ENCODE measurements around the gene WDR37. TPM values are rescaled to one million over a fixed set of nuclear protein-coding genes. Genes with fewer than 3 reads are reported as not detected.

Gene WDR37
- total RNA-seq, 1 experiment from 2014 or later: 10.4 TPM

- DNase-seq (ENCODE audit: low spot score) (no peak), ATAC-seq (no peak)
- Mint-ChIP-seq H3K27ac (no peak overlapping the region), H3K27me3 (ENCODE audit: low read depth) (no peaks in the 10 kb centered on the region), H3K4me1 (peaks cover 4% of the 10 kb centered on the region), H3K9me3 (no peaks in the 10 kb centered on the region), H3K36me3 (peaks cover 80% of the 10 kb centered on the region), H3K4me3 (no peak overlapping the region)
- TF ChIP-seq ARID4B (CRISPR knock-in tag; IDR thresholded peaks at IDR 0.05; ENCODE audit: borderline replicate concordance): no peak
- TF ChIP-seq ATF3 (CRISPR knock-in tag; conservative IDR thresholded peaks at IDR 0.05): no peak
- TF ChIP-seq MXD4 (CRISPR knock-in tag; IDR thresholded peaks at IDR 0.05; ENCODE audit: borderline replicate concordance): no peak
- no peak for TF ChIP-seq SMAD3 (CRISPR knock-in tag; IDR thresholded peaks at IDR 0.05; ENCODE audit: borderline replicate concordance)
- no peak for TF ChIP-seq NFATC4 (CRISPR knock-in tag; IDR thresholded peaks at IDR 0.05)
- no peak for TF ChIP-seq ZBTB21 (CRISPR knock-in tag; IDR thresholded peaks at IDR 0.05; ENCODE audit: borderline replicate concordance)
- TF ChIP-seq FOXP4 (CRISPR knock-in tag; IDR thresholded peaks at IDR 0.05): no peak
- no peak for TF ChIP-seq CTCF (IDR thresholded peaks at IDR 0.05)
- no peak for TF ChIP-seq JAZF1 (CRISPR knock-in tag; IDR thresholded peaks at IDR 0.05)
- TF ChIP-seq PRRX2 (CRISPR knock-in tag; IDR thresholded peaks at IDR 0.05): no peak
- no peak for TF ChIP-seq JUN (CRISPR knock-in tag; IDR thresholded peaks at IDR 0.05)
- no peak for TF ChIP-seq EMX1 (CRISPR knock-in tag; IDR thresholded peaks at IDR 0.05)
- ChIA-PET CTCF (no interaction called here), POLR2A (no interaction called here)
Observed at GRCh38 chr10:1015688-1016087, 40.5 kb upstream of the WDR37 start.

GRCh38 chr10:1019362-1019761 lies 36.8 kb upstream of the WDR37 start:
- Mint-ChIP-seq H3K4me1 (0 out of 2 replicates have a peak, but pooled peaks cover 5% of the 10 kb centered on the region), H3K4me3 (no peak overlapping the region), H3K36me3 (peaks cover 47% of the 10 kb centered on the region), H3K27me3 (ENCODE audit: low read depth) (no peaks in the 10 kb centered on the region), H3K9me3 (peaks cover 3% of the 10 kb centered on the region), H3K27ac (peak overlapping the region; percentile 75)
- POLR2A ChIA-PET: no interaction called here
- TF ChIP-seq ZNF121 (CRISPR knock-in tag; IDR thresholded peaks at IDR 0.05) (no peak), RELA (CRISPR knock-in tag; IDR thresholded peaks at IDR 0.05; ENCODE audit: borderline replicate concordance) (no peak), OVOL2 (CRISPR knock-in tag; IDR thresholded peaks at IDR 0.05; ENCODE audit: borderline replicate concordance) (no peak), MXD4 (CRISPR knock-in tag; IDR thresholded peaks at IDR 0.05; ENCODE audit: borderline replicate concordance) (no peak), CTCF (IDR thresholded peaks at IDR 0.05) (no peak), NFATC4 (CRISPR knock-in tag; IDR thresholded peaks at IDR 0.05) (no peak)
- no peak for DNase-seq (ENCODE audit: low spot score)
- CTCF ChIA-PET: no interaction called here
- ATAC-seq: no peak

All from WTC11 (cell line).